SH-SY5Y (cell line): Measurements from ENCODE around the gene SLC22A12.

Experiments used
- GATA2 ChIP-seq: IDR thresholded peaks from 2 replicates; pipeline ENCODE4 v1.6.1; 2011; ENCODE audit warnings: mild to moderate bottlenecking, low read depth, low read length
- GATA3 ChIP-seq: IDR thresholded peaks from 2 replicates; pipeline ENCODE4 v1.6.1; 2011; ENCODE audit warnings: low read depth, mild to moderate bottlenecking, low read length, moderate library complexity

DNA sequence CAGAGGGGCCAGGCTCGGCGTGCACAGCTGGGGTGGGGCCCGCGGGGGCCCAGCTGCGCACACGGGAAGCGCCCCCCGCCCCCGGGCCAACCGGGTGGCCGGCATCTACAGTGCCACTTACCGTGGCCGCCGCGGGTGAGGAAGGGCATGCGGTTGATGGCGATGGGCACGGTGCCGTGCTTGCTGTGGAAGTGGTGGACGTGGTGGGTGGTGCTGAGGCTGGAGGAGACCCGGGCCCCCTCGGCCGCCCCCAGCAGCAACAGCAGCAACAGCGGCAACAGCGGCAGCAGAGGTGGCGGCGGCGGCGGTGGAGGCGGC, 51.4 kb downstream of the SLC22A12 start:
- no peak for TF ChIP-seq GATA2
- no peak for TF ChIP-seq GATA3
